Transverse colon (tissue), 3 donors: ENCODE data around the gene TLCD2.

Source experiments
- CTCF ChIP-seq, 5 experiments: fragments of 200-600 bp in 3 of 5; fragments of 450-650 bp in 2 of 5; sonication (generic) in 3 of 5; IDR thresholded peaks; 1 replicate in 2 of 5; 2 replicates in 3 of 5; pipeline ENCODE4 v1.5.1; 2016 to 2017; ENCODE audit warnings: antibody characterized with exemption in 5 of 5, inconsistent platforms in 3 of 5, mild to moderate bottlenecking in 2 of 5, moderate library complexity in 1 of 5
- EP300 ChIP-seq: sonication (generic); formaldehyde crosslinking; IDR thresholded peaks from one replicate; pipeline ENCODE4 v1.6.1; 2017; ENCODE audit warnings: antibody characterized with exemption, low read depth
- POLR2A ChIP-seq: fragments of 450-650 bp; IDR thresholded peaks from one replicate; pipeline ENCODE4 v1.6.1; 2016; ENCODE audit warnings: antibody characterized with exemption, mild to moderate bottlenecking, moderate library complexity

GRCh38 chr17:1712271-1712670, 2.1 kb upstream of the TLCD2 start:
- TF ChIP-seq POLR2A (no peak), CTCF (IDR thresholded peaks at IDR 0.05) (no peak), EP300 (no peak)
